T-helper 2 cell (primary cell): Measurements from ENCODE around the gene LCN12.
"Not testable (repeated sequence)": the region's sequence is repeated elsewhere in the genome, so short reads cannot be mapped to it uniquely, and the experiment has no call there.

ENCODE experiments used
- DNase-seq, 5 experiments: peaks; one replicate each; pipeline versions ENCODE4 v3.0.0 to v3.0.0-alpha.2; 2012 to 2022

Gene LCN12

GRCh38 chr9:136991993-136992818, 40.1 kb downstream of the LCN12 start, which contains the start of gene PAXX:
PAXX (plus strand) TSS chr9:136992422; CDS start chr9:136992444, 22 bp downstream.
- peak; percentile 88 to 94 (median 92) for DNase-seq

DNA sequence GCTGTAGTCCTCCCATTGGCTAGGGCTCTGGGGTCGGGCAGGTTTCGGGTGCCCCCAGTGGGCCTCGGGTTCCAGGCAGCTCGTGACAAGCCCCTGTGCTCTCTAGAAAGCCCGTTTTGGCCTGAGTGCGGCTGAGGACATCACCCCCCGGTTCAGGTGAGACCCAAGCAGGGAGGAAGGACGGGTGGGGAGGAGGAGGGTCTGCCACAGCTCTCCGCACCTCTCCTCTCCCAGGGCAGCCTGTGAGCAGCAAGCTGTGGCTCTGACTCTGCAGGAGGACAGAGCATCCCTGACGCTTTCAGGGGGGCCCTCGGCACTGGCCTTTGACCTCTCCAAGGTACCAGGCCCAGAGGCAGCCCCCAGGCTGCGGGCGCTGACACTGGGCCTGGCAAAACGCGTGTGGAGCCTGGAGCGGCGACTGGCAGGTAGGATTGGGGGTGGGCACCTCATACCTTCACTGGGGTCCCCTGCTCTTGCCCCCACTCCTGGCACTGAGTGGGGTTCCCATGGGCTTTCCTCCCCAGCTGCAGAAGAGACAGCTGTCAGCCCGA, 40.8 kb downstream of the LCN12 start:
- DNase-seq = no peak

- no peak for DNase-seq
Measured at GRCh38 chr9:136994180-136994887, 42.3 kb downstream of the LCN12 start.

- no peak for DNase-seq
Measured at GRCh38 chr9:136994888-136995230, 42.8 kb downstream of the LCN12 start.

- DNase-seq = no peak
Measured at GRCh38 chr9:136995362-136995761, 43.3 kb downstream of the LCN12 start.

DNA sequence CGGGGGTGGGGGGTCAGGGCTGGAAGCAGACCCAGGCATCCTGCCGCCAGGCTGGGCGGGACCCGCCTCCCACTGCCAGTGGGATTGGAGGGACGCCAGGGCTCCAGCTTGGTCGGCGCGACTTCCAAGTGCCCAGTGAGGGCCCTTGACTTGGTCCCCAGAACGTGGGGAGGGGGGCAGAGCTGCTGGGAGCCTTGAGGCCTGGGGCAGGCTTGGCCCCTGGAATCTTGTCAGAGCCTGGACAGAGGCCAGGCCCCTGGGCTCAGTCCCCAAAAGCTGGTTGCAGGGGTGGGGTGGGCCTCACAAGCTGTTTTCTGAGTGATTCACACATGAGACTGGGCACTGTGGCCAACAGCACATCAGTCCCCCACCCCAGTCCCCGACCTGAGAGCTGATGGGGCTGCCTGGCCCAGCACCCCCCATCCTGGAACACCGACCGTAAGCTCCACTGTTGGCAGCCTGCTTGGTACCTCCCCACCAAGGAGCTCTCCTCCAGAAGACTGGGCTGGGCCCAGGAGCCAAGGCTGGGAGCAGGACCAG, 43.8 kb downstream of the LCN12 start:
- no peak for DNase-seq

GRCh38 chr9:136996361-136997292, 44.6 kb downstream of the LCN12 start, which contains the start of gene CLIC3:
CLIC3 (minus strand) TSS chr9:136996568; CDS start chr9:136996543, 25 bp downstream.
- DNase-seq = peak in 2 of 5 experiments; percentile 46 to 87

- peak in 1 of 5 experiments; percentile 56 for DNase-seq
Measured at GRCh38 chr9:136997371-136997770, 45.3 kb downstream of the LCN12 start.

DNA sequence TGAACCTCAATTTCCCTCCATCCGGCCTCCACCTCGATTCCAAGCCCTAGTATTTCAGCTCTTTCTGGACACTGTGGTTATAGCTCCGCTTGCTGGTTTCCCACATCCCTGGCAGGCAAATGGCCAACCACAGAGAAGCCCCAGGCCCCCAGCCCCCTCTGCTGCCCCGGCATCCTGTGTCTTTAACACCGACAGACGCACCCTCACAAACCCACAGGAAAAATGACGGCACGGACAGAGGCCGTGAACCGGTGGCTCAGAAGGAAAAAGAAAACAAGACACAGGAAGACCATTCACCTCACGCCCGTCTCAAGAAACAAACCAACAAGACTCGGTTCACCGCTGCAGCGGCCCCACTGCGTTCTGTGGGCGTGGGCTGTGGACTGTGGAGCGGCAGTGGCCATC, 45.8 kb downstream of the LCN12 start:
- DNase-seq = peak in 2 of 5 experiments; percentile 38 to 80

- peak in 2 of 5 experiments; percentile 72 to 79 for DNase-seq
Measured at GRCh38 chr9:137000177-137000930, 48.3 kb downstream of the LCN12 start.

DNA sequence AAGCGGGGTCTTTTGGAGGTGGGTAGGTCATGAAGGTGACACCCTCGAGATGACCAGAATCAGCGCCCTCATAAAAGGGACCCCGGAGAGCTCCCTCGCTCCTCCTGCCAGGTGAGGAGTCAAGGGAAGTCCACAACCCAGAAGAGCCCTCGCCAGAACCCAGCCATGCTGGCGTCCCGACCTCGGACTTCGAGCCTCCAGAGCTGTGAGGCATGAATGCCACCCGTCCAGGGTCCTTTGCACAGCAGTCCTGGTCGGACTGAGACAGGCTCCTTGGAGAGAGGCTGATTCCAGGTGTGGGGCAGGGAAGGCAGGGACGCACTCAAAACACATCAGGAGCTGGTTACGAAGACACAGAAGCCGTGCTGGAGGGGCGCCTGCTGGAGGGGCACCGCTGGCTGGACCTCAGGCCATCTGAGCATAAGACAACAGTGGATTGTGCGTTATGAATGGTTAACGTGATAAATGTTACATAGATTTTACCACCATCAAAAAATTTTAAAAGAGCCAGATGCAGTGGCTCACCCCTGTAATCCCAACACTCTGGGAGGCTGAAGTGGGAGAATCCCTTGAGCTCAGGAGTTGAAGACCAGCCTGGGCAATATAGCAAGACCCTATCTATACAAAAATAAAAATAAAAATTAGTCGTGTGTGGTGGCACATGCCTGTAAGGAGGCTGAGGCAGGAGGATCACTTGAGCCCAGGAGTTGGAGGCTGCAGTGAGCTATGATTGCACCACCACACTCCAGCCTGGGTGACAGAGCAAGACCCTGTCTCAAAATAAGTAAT, 50.0 kb downstream of the LCN12 start:
- no peak for DNase-seq

DNA sequence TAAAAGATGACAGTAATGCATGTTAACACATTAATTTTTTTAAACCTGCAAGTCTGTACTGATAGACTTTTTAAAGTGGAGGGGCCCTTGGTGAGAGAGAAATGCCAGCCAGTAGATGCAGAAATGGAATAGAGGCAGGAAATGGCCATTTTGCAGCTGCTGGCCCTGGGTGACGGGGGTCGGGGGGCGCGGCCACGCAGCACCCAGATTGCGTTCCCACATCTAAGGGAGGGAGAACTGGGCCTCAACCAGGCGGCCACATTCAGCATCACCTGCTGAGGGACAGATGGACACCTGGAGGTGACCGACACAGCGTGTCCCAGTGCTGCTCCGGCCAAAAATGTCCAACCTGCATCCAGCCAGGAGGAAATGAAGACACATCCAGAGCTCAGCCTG, 50.6 kb downstream of the LCN12 start:
- no peak for DNase-seq

GRCh38 chr9:137004285-137004684, 52.2 kb downstream of the LCN12 start:
- not testable (repeated sequence) for DNase-seq
